Endodermal cell (in vitro differentiated cells): ENCODE measurements around the gene MTM1. TPM values are rescaled to one million over a fixed set of nuclear protein-coding genes. Genes with fewer than 3 reads are reported as not detected.

Experiments
- DNase-seq: peaks from one replicate; pipeline ENCODE4 v3.0.0-alpha.2; 2017
- H3K27ac ChIP-seq: 2 replicates; pipeline ENCODE4 v1.5.1; 2013; ENCODE audit warnings: mild to moderate bottlenecking, low read depth, low read length, moderate library complexity
- H3K27me3 ChIP-seq: 2 replicates; pipeline ENCODE4 v1.6.1; 2013; ENCODE audit warnings: mild to moderate bottlenecking, low read length, moderate library complexity; ENCODE audit not compliant: insufficient read depth, control insufficient read depth, poor library complexity, severe bottlenecking
- H3K36me3 ChIP-seq: 2 replicates; pipeline ENCODE4 v1.7.0; 2013; ENCODE audit warnings: mild to moderate bottlenecking, low read length, moderate library complexity; ENCODE audit not compliant: control insufficient read depth, insufficient read depth
- H3K4me1 ChIP-seq: one replicate; pipeline ENCODE4 v1.7.0; 2013; ENCODE audit warnings: low read length; ENCODE audit not compliant: control insufficient read depth, insufficient read depth
- H3K4me3 ChIP-seq: 2 replicates; pipeline ENCODE4 v1.5.1; 2013; ENCODE audit warnings: mild to moderate bottlenecking, low read length, moderate library complexity
- H3K9ac ChIP-seq: 2 replicates; pipeline ENCODE4 v1.6.1; 2013; ENCODE audit warnings: mild to moderate bottlenecking, low read length, moderate library complexity; ENCODE audit not compliant: poor library complexity, severe bottlenecking; ENCODE audit errors: extremely low read depth
- H3K9me3 ChIP-seq: 2 replicates; pipeline ENCODE4 v1.6.1; 2013; ENCODE audit warnings: mild to moderate bottlenecking, low read length, moderate library complexity; ENCODE audit not compliant: control insufficient read depth
- H3K27ac Mint-ChIP-seq: 2 replicates; pipeline ENCODE4 v1.8.0; 2020; ENCODE audit warnings: mixed read lengths
- H3K27me3 Mint-ChIP-seq: 2 replicates; pipeline ENCODE4 v1.8.0; 2021; ENCODE audit warnings: mild to moderate bottlenecking, mixed read lengths; ENCODE audit not compliant: insufficient read depth
- H3K36me3 Mint-ChIP-seq: 2 replicates; pipeline ENCODE4 v1.8.0; 2020; ENCODE audit warnings: low read depth, mixed read lengths
- H3K4me1 Mint-ChIP-seq: 2 replicates; pipeline ENCODE4 v1.8.0; 2020; ENCODE audit warnings: mixed read lengths
- H3K4me3 Mint-ChIP-seq: 2 replicates; pipeline ENCODE4 v1.8.0; 2020; ENCODE audit warnings: mild to moderate bottlenecking, moderate library complexity, mixed read lengths
- H3K9me3 Mint-ChIP-seq: 2 replicates; pipeline ENCODE4 v1.8.0; 2020; ENCODE audit warnings: mild to moderate bottlenecking, mixed read lengths
- WGBS, 2 experiments: methylation state at CpG; one replicate each; pipeline versions ENCODE4 v1.1.5 to v1.1.7; 2013; ENCODE audit warnings: missing lambda C conversion rate in 2 of 2, mixed read lengths in 1 of 2; ENCODE audit not compliant: insufficient coverage in 1 of 2, insufficient read length in 1 of 2; 5-methylcytosine and 5-hydroxymethylcytosine counted together
- total RNA-seq, 2 donors: library from RNA; stranded (reverse); fragmentation: NEBNext Ultra II Directional in 1 of 2; extraction: Animal tissue kit (Norgen Biotek cat#: 25700) in 1 of 2; gene quantifications; 2 replicates in 1 of 2; 3 replicates in 1 of 2; pipeline ENCODE4 v1.2.1, GENCODE V29; 2021
- TF ChIP-seq, protein P1 (sequence below): fragments of 200-600 bp; sonication (generic); conservative IDR thresholded peaks from 2 replicates; pipeline ENCODE4 v1.5.0; 2021; ENCODE audit warnings: antibody characterized with exemption, mild to moderate bottlenecking

Gene MTM1
- total RNA-seq, 2 donors from 2014 or later = 5.9 to 9.8 TPM

DNA sequence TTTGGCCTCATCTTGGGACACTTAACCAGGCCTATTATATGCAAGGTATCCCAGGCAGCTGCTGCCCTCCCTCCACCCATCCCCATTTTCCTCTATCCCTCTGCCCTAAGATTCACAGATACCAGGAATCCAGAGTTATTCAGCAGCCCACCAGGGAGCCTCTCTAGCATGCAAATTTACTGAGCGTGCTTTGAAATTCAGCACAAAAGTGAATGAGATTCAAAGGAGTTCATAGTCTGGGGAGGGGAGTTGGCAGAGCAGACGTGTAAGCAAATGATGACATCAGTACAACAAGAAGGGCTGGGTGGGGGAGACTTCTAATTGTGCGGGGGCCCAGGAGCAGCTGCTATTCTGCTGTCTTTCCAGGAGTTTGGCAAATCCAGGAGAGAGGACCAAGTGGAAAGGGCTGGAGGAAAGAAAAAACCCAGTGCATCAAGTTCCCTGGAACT, 1.7 kb upstream of the MTM1 start:
- Mint-ChIP-seq H3K9me3 (peaks cover 46% of the 10 kb centered on the region), H3K4me3 (no peak overlapping the region), H3K36me3 (no peaks in the 10 kb centered on the region), H3K4me1 (peaks cover 13% of the 10 kb centered on the region), H3K27ac (peak overlapping the region; percentile 54), H3K27me3 (peaks cover 4% of the 10 kb centered on the region)
- 19% methylated on average over 3 of the region's 3 CpGs; no CpG with 5 or more reads in 1 of the 2 experiments for WGBS, 2 experiments
- Histone ChIP-seq H3K27ac (peak overlapping the region; percentile 89), H3K4me1 (no peaks in the 10 kb centered on the region), H3K36me3 (no peaks in the 10 kb centered on the region), H3K4me3 (no peak overlapping the region), H3K9ac (no peak overlapping the region), H3K9me3 (no peaks in the 10 kb centered on the region), H3K27me3 (no peaks in the 10 kb centered on the region)
- peak; percentile 89 for DNase-seq
- TF ChIP-seq, protein P1, sequence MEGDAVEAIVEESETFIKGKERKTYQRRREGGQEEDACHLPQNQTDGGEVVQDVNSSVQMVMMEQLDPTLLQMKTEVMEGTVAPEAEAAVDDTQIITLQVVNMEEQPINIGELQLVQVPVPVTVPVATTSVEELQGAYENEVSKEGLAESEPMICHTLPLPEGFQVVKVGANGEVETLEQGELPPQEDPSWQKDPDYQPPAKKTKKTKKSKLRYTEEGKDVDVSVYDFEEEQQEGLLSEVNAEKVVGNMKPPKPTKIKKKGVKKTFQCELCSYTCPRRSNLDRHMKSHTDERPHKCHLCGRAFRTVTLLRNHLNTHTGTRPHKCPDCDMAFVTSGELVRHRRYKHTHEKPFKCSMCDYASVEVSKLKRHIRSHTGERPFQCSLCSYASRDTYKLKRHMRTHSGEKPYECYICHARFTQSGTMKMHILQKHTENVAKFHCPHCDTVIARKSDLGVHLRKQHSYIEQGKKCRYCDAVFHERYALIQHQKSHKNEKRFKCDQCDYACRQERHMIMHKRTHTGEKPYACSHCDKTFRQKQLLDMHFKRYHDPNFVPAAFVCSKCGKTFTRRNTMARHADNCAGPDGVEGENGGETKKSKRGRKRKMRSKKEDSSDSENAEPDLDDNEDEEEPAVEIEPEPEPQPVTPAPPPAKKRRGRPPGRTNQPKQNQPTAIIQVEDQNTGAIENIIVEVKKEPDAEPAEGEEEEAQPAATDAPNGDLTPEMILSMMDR = no peak

DNA sequence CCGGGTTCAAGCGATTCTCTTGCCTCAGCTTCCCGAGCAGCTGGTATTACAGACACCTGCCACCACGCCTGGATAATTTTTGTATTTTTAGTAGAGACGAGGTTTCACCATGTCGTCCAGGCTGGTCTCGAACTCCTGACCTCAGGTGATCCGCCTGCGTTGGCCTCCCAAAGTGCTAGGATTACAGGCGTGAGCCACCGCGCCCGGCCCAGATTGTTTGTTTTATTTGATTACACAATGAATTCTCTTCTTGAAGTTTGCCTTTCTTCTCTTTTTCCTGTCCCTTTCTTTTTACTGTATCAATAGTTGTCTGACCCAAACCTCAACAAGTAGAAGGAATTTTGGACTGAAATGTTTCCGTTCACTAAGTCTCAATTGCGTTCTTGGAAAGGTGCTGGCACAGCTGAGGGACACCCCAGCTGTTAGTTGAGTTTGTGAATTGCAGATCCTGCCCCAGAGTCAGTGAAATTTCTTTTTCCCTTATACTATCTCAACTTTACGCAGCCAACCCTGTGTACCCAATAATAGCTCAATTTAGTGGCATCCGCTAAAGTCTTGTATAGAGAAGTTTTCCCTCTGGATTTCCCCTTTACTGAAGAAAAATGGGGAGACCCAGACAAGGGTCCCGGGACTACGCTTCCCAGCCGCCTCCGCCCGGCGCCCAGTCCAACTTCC, 639 bp upstream of the MTM1 start:
- Histone ChIP-seq H3K36me3 (no peaks in the 10 kb centered on the region), H3K4me1 (no peaks in the 10 kb centered on the region), H3K9ac (no peak overlapping the region), H3K4me3 (no peak overlapping the region), H3K27ac (no peak overlapping the region), H3K27me3 (no peaks in the 10 kb centered on the region), H3K9me3 (no peaks in the 10 kb centered on the region)
- TF ChIP-seq, protein P1 = no peak
- Mint-ChIP-seq H3K4me1 (peaks cover 15% of the 10 kb centered on the region), H3K9me3 (peaks cover 45% of the 10 kb centered on the region), H3K36me3 (no peaks in the 10 kb centered on the region), H3K27ac (peak overlapping the region; percentile 65), H3K4me3 (peak overlapping the region; percentile 63), H3K27me3 (peaks cover 4% of the 10 kb centered on the region)
- no peak for DNase-seq
- 59 to 80% methylated on average over 2 to 18 of the region's 23 CpGs for WGBS, 2 experiments

DNA sequence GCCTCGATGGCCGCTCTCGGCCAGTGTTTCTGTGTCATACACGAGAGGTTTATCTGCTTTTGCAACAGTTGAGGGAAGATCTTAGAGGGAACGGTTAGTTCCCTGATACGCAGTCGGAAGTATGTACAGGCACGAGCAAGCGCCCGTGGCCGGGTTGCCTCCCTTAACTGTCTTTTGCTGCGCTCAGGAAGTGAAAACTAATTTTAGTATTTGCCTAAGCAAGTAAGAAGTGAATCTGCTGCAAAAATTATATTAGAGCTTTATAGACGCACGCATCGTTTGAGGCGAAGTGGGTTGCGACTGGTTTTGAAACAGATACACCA, 695 bp downstream of the MTM1 start:
- H3K36me3 Mint-ChIP-seq = no peaks in the 10 kb centered on the region
- Histone ChIP-seq H3K27me3 (no peaks in the 10 kb centered on the region), H3K27ac (no peak overlapping the region), H3K36me3 (no peaks in the 10 kb centered on the region), H3K9me3 (no peaks in the 10 kb centered on the region), H3K4me3 (peak overlapping the region; percentile 82), H3K9ac (peak overlapping the region; percentile 25), H3K4me1 (no peaks in the 10 kb centered on the region)
- no peak overlapping the region for H3K27ac Mint-ChIP-seq
- no peak for DNase-seq
- peaks cover 4% of the 10 kb centered on the region for H3K27me3 Mint-ChIP-seq
- peak overlapping the region; percentile 63 for H3K4me3 Mint-ChIP-seq
- WGBS, 2 experiments = 11 to 39% methylated on average over 5 to 17 of the region's 17 CpGs
- TF ChIP-seq, protein P1 = no peak
- peaks cover 20% of the 10 kb centered on the region for H3K4me1 Mint-ChIP-seq
- peaks cover 46% of the 10 kb centered on the region for H3K9me3 Mint-ChIP-seq
